ENCODE measurements around the gene OTX2.
A peak's percentile ranks its signal among the peaks of the same experiment; 100 is the strongest.

- TF ChIP-seq EZH2phosphoT487 (IDR thresholded peaks at IDR 0.05; ENCODE audit: unreplicated experiment) = no peak
- TF ChIP-seq EZH2 (IDR thresholded peaks at IDR 0.05; ENCODE audit: low read depth, unreplicated experiment) = no peak
- TF ChIP-seq, protein P1, sequence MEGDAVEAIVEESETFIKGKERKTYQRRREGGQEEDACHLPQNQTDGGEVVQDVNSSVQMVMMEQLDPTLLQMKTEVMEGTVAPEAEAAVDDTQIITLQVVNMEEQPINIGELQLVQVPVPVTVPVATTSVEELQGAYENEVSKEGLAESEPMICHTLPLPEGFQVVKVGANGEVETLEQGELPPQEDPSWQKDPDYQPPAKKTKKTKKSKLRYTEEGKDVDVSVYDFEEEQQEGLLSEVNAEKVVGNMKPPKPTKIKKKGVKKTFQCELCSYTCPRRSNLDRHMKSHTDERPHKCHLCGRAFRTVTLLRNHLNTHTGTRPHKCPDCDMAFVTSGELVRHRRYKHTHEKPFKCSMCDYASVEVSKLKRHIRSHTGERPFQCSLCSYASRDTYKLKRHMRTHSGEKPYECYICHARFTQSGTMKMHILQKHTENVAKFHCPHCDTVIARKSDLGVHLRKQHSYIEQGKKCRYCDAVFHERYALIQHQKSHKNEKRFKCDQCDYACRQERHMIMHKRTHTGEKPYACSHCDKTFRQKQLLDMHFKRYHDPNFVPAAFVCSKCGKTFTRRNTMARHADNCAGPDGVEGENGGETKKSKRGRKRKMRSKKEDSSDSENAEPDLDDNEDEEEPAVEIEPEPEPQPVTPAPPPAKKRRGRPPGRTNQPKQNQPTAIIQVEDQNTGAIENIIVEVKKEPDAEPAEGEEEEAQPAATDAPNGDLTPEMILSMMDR (conservative IDR thresholded peaks at IDR 0.05; ENCODE audit: low read depth in 2 of 2) = 0 out of 4 replicates have a peak, but pooled peaks of 1 of the 2 experiments have one; percentile 3
- TF ChIP-seq, protein P2, sequence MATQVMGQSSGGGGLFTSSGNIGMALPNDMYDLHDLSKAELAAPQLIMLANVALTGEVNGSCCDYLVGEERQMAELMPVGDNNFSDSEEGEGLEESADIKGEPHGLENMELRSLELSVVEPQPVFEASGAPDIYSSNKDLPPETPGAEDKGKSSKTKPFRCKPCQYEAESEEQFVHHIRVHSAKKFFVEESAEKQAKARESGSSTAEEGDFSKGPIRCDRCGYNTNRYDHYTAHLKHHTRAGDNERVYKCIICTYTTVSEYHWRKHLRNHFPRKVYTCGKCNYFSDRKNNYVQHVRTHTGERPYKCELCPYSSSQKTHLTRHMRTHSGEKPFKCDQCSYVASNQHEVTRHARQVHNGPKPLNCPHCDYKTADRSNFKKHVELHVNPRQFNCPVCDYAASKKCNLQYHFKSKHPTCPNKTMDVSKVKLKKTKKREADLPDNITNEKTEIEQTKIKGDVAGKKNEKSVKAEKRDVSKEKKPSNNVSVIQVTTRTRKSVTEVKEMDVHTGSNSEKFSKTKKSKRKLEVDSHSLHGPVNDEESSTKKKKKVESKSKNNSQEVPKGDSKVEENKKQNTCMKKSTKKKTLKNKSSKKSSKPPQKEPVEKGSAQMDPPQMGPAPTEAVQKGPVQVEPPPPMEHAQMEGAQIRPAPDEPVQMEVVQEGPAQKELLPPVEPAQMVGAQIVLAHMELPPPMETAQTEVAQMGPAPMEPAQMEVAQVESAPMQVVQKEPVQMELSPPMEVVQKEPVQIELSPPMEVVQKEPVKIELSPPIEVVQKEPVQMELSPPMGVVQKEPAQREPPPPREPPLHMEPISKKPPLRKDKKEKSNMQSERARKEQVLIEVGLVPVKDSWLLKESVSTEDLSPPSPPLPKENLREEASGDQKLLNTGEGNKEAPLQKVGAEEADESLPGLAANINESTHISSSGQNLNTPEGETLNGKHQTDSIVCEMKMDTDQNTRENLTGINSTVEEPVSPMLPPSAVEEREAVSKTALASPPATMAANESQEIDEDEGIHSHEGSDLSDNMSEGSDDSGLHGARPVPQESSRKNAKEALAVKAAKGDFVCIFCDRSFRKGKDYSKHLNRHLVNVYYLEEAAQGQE (IDR thresholded peaks at IDR 0.05; ENCODE audit: unreplicated experiment) = no peak
- no peak for TF ChIP-seq POLR2AphosphoS5 (IDR thresholded peaks at IDR 0.05; ENCODE audit: low read depth)
- no peak for TF ChIP-seq STAT1 (IDR thresholded peaks at IDR 0.05; ENCODE audit: unreplicated experiment)
- peak; percentile 54; the same call in 1 of the 2 replicates for TF ChIP-seq NANOG (IDR thresholded peaks at IDR 0.05; ENCODE audit: borderline replicate concordance)
- TF ChIP-seq CREB1 (CRISPR knock-in tag; IDR thresholded peaks at IDR 0.05; ENCODE audit: low read depth) = no peak
- TF ChIP-seq JUNB (IDR thresholded peaks at IDR 0.05; ENCODE audit: unreplicated experiment) = no peak
- TF ChIP-seq ZNF114 (CRISPR knock-in tag; IDR thresholded peaks at IDR 0.05) = no peak
- TF ChIP-seq ZNF331 (CRISPR knock-in tag; IDR thresholded peaks at IDR 0.05; ENCODE audit: low read depth) = no peak
Measured at GRCh38 chr14:56796259-56796658, 14.0 kb downstream of the OTX2 start.
